Activated CD4-positive, alpha-beta T cell treated with anti-CD3 and anti-CD28 coated beads, Interleukin-2, amount 50 U/mL, for 24 hours (primary cell): ENCODE measurements around the gene PRR16.
"Not testable (repeated sequence)": the region's sequence is repeated elsewhere in the genome, so short reads cannot be mapped to it uniquely, and the experiment has no call there.

Source experiments
- DNase-seq, 2 donors: peaks; one replicate each; pipeline ENCODE4 v3.0.0-alpha.2; 2020; ENCODE audit warnings: low read depth in 1 of 2, low spot score in 1 of 2

The PRR16 gene

DNA sequence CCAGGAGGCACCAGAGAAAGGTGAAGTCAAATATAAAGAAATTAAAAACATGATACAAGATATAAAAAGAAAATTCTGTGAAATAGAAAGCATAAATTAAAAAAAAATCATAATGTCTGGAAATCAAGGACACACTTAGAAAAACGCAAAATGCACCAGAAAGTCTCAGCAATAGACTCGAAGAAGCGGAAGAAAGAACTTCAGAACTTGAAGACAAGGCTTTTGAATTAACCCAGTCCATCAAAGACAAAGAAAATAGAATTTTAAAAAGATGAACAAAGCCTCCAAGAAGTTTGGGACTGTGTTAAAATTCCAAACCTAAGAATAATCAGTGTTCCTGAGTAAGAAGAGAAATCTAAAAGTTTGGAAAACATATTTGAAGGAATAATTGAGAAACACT, 168.3 kb downstream of the PRR16 start:
- DNase-seq = no peak

DNA sequence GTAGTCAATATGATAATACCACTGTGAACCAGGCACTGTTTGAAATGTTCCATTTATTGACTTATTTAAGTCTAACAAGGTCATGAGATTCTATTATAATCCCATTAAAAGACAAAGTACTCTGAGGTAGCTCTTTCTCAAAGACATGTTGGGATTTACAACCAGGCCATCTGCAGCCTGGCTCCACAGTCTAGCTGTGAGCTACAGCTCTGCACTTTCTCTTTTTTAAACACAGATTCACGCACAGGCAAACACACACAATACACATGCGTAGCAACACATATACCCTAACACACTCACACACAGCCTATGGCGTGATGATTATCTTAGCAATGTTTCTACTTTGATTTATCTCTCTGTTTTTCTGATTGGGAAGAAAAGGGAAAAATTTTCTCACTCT, 174.3 kb downstream of the PRR16 start:
- no peak for DNase-seq

GRCh38 chr5:120640778-120641177, 176.7 kb downstream of the PRR16 start:
- DNase-seq = no peak

GRCh38 chr5:120644516-120644915, 180.4 kb downstream of the PRR16 start:
- DNase-seq = no peak

GRCh38 chr5:120655828-120656435, 191.8 kb downstream of the PRR16 start:
- DNase-seq = no peak

GRCh38 chr5:120657104-120657503, 193.0 kb downstream of the PRR16 start:
- DNase-seq = no peak

DNA sequence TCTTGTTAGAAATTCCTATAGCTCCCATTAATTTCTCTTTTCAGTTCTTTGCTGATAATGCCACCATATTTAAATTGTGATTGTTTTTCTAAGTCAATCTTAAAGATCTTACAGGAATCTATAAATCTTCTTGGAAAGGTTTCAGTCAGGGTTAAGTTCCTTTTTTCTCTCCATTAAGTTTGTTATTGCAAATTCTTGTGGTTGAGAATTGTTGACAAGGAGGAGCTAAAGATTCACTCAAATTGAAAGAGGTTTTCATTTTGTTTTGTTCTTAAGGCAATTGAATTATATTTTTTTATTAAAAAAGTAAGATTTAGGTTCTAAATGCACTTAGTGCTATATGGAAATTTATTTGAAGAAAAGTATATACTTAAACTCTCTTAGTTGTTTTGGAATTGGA, 213.4 kb downstream of the PRR16 start:
- DNase-seq = no peak

DNA sequence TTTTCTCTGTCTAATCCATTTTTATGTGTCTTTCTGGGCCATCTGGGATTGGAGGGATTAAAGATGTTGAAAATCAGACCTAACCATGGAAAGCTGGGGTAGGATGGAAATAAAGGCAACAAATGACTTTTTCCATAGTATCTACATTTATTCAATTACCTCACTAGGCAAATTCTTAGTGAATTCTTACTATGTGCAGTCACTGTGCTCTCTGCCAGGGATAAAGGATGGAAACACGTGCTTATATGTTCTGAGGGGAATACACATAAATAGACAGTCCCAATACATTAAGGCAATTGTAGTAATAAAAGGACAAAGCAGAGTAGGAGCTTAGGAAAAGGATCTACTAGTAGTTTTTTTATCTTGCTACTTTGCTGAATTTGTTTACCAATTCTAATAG, 214.2 kb downstream of the PRR16 start:
- DNase-seq = no peak

GRCh38 chr5:120682851-120683250, 218.8 kb downstream of the PRR16 start:
- no peak for DNase-seq

DNA sequence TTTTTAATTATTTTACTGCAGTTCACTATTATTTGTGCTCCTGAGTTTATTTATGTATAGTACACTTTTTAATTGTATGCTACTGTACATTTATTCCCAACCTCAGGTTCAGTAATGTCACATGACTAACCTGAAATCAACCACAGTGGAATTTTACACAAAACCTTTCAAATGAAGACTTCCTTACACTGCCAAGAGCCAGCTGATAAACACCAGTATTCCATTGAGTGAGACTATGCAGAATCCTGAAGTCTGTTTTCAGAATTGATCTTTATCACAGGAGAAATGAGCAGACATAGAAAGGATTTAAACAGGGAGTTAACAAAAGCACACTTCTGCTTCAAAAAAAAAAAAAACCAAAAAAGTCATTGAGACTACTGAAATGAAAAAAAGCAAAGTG, 219.5 kb downstream of the PRR16 start:
- DNase-seq = no peak

DNA sequence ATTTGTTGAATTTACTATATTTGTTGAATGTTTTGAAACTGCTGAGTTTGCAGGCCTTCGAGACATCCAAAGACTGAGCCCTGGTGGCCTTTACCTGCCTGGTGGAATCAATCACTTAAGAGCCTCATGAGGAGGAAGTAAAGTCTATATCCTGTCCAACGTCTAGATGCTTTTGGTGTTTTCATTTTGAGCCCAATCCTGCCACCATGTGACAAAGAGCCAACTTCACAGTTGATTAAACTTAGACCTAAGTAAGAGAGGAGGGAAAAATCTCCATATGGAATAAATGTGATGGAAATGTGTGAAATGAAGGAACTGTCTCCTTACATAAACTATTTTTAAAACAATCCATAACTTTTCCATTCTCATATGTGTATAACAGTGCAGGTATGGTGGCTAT, 220.1 kb downstream of the PRR16 start:
- no peak for DNase-seq

GRCh38 chr5:120684749-120685415, 220.8 kb downstream of the PRR16 start:
- DNase-seq = no peak

- no peak for DNase-seq
These were observed 226.7 kb downstream of the PRR16 start for GRCh38 chr5:120690621-120691407.

DNA sequence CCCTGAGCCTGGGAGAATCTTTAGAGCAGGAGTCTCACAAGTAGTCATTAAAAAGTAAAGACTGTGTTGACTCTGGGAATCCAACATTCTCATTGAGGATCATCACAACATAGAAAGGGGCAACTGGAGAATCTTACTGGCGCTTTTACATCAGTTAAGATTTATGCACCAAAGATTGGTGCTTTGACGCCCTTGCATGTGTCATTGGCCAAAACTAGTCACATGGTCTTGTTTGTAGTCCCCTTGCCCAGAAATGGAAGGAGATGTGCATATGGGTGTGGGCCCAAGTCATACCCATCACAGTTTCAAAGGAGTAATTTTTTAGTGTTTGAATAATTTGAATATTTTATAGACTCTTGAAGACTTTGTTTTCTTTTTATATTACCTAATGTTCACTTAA, 228.2 kb downstream of the PRR16 start:
- no peak for DNase-seq

- DNase-seq = no peak
These were observed 231.3 kb downstream of the PRR16 start for GRCh38 chr5:120695368-120695880.

DNA sequence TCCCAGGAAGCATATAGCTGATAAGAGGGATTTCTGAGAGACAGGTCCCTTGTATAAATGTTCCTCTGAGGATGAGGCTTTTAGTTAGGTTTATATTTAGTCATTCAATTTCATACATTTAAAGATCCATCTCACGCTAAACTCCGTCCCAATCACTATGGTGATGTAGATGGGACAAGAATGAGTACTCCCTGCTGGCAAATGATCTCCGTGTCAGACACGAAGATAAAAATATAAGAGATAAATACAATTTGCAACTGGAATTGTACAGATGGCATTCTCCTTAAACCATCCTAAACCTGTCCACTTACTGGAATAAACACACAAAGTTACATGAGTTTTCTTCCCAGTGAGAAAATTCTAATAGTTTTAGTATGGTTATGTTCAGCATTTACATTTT, 233.0 kb downstream of the PRR16 start:
- DNase-seq = no peak

- not testable (repeated sequence) for DNase-seq
These were observed 233.7 kb downstream of the PRR16 start for GRCh38 chr5:120697670-120698327.

- DNase-seq = not testable (repeated sequence)
These were observed 236.6 kb downstream of the PRR16 start for GRCh38 chr5:120700653-120701052.

DNA sequence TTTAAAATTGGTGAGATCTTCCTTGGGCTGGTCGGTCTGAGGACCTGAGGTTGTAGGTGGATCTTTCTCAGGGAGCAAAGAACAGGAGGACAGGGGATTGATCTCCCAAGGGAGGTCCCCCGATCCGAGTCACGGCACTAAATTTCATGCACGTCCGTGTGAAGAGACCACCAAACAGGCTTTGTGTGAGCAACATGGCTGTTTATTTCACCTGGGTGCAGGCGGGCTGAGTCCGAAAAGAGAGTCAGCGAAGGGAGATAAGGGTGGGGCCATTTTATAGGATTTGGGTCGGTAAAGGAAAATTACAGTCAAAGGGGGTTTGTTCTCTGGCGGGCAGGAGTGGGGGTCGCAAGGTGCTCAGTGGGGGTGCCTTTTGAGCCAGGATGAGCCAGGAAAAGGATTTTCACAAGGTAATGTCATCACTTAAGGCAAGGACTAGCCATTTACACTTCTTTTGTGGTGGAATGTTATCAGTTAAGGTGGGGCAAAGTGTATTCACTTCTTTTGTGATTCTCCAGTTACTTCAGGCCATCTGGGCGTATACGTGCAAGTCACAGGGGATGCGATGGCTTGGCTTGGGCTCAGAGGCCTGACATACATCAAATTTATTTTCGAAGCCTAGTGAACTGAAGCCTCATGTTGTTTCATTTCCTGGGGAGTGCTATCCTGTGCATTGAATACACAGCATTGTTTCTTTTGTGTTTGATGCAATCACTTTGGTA, 238.9 kb downstream of the PRR16 start:
- not testable (repeated sequence) for DNase-seq

DNA sequence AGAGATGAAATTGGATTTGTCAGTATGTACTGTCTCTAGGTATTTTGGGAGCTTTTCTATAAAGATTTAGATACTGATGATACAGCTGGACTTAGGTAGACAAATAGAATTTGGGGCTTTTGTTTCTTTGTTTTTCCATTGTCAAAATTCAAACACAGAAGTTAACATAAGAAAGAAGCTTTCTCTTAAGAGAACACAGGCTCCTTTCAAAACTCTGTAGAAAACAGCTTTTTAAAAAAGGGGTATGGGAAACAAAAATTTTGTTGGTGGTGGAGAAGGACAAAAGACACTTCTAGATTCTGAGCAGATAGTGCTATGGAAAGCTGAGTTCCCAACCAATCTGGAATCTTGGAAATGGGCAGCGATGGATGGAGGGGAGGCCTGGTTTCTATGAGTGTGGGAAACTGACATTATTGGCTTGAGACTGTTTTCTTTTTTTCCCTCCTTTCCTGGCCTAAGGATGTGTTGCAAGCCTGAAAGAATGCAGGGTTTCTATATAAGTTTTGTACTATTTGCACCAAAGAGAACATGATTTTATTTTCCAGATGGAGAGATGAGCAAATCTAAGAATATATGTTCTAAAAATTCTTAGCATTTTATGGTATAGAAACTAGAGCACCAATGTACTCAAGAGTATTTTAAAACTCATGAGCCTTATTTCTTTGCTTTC, 240.0 kb downstream of the PRR16 start:
- DNase-seq = no peak
